GM18951 (cell line): ENCODE data around the gene IL27RA.

Source experiments
- POLR2A ChIP-seq: IDR thresholded peaks from 4 replicates; pipeline ENCODE4 v1.6.1; 2011; ENCODE audit warnings: mild to moderate bottlenecking; ENCODE audit not compliant: insufficient read length, insufficient read depth; ENCODE audit errors: extremely low read depth
- in situ Hi-C: fragments of 300-500 bp; cut with MboI; formaldehyde crosslinking; loops from one replicate; pipeline ENCODE4 v1.12.0; 2022; ENCODE audit warnings: low sequenced_read_pairs, mixed read lengths, inconsistent platforms; ENCODE audit not compliant: unreplicated experiment

The IL27RA gene

GRCh38 chr19:14066134-14066533 lies 34.6 kb downstream of the IL27RA start:
- in situ Hi-C loops: no loop called here

GRCh38 chr19:14070268-14071050 lies 38.9 kb downstream of the IL27RA start:
- in situ Hi-C loops: loop anchor here (5.0 to 10.0 kb wide), 2 partner anchors 188 to 476 kb away; no protein-coding TSS in a partner anchor
- no peak for TF ChIP-seq POLR2A

More at GRCh38 chr19:14066134-14066533, 34.6 kb downstream of the IL27RA start:
- no peak for TF ChIP-seq POLR2A

- TF ChIP-seq POLR2A: no peak
- in situ Hi-C loops: loop anchor here (5.0 to 10.0 kb wide), 2 partner anchors 190 to 478 kb away; no protein-coding TSS in a partner anchor
These were observed 41.1 kb downstream of the IL27RA start, which contains the start of gene MISP3 for GRCh38 chr19:14072535-14073260. TSS of gene MISP3 (plus strand) at chr19:14072786. CDS start at chr19:14073310, 524 bp downstream.

- in situ Hi-C loops: loop anchor here (5.0 to 10.0 kb wide), 2 partner anchors 191 to 479 kb away; no protein-coding TSS in a partner anchor
- TF ChIP-seq POLR2A: peak; percentile 50
These were observed 41.8 kb downstream of the IL27RA start for GRCh38 chr19:14073261-14073924.

- TF ChIP-seq POLR2A: no peak
- in situ Hi-C loops: loop anchor here (5.0 to 10.0 kb wide), 2 partner anchors 192 to 479 kb away; no protein-coding TSS in a partner anchor
These were observed 42.6 kb downstream of the IL27RA start for GRCh38 chr19:14073925-14074838.

- TF ChIP-seq POLR2A: no peak
- in situ Hi-C loops: loop anchor here (10.0 kb wide), 1 partner anchor 484 kb away; no protein-coding TSS in a partner anchor
These were observed 46.8 kb downstream of the IL27RA start for GRCh38 chr19:14078411-14078810.

- TF ChIP-seq POLR2A: peak; percentile 74
- in situ Hi-C loops: no loop called here
These were observed 49.6 kb downstream of the IL27RA start for GRCh38 chr19:14080887-14081796.

- in situ Hi-C loops: no loop called here
- no peak for TF ChIP-seq POLR2A
These were observed 50.5 kb downstream of the IL27RA start for GRCh38 chr19:14081797-14082674.

- in situ Hi-C loops: no loop called here
- no peak for TF ChIP-seq POLR2A
These were observed 51.1 kb downstream of the IL27RA start for GRCh38 chr19:14082675-14082960.

- in situ Hi-C loops: no loop called here
- TF ChIP-seq POLR2A: no peak
These were observed 53.9 kb downstream of the IL27RA start, which contains the start of gene C19orf67 for GRCh38 chr19:14085309-14085995. TSS of gene C19orf67 (minus strand) at chr19:14085783. CDS start at chr19:14085627, 156 bp downstream.

- TF ChIP-seq POLR2A: no peak
- in situ Hi-C loops: no loop called here
These were observed 54.5 kb downstream of the IL27RA start for GRCh38 chr19:14086098-14086497.
